Activated T-cell treated with anti-CD3 and anti-CD28 coated beads, Interleukin-2, amount 50 U/mL, for 48 hours (primary cell): ENCODE measurements around the gene PRF1.

Experiments
- DNase-seq, 2 experiments: peaks; one replicate each; pipeline ENCODE4 v3.0.0-alpha.2; 2020

PRF1 gene

DNA sequence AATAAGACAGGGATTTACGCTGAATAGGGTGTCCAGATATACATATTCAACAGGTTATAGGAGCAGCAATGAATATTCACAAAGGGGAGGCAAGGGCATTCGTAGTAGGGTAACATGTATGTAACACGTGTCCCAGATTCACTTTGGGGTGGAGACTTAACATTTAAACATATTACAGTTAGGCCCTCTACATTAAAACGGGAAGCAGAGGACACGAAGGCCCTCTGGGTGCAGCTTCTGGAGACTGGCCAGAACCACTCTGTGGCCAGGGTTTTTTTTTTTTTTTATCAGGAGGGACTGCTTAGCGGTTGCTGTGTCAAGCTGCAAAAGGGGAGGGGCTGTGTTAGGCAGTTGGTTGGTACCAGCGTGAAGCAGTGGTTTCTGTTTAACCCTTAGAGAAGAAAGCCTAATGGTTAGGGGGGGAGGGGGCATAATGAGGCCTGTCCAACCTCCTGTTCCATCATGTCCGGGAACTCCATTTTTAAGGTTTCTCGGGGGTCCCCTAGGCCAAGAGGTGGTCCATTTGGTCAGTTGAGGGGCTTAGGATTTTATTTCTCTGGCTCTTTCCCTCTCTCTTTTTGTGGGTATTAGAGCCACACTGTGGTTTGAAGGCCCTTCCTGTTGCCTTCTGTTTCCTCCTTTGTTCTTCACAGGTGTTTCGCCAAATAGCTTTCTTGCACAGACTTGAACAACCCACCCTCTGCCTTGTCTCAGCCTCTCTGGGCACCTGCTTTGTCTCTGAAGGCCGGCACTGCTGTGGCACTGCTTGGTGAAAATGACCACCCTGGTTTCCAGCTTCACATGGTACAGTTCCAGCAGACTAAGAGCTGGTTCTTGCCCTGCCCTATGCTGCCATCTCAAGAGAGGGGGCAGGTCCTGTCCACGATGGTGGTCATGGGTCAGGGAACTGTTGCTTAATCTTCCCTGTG, 26.4 kb downstream of the PRF1 start:
- DNase-seq = peak in 1 of 2 experiments; percentile 40

DNA sequence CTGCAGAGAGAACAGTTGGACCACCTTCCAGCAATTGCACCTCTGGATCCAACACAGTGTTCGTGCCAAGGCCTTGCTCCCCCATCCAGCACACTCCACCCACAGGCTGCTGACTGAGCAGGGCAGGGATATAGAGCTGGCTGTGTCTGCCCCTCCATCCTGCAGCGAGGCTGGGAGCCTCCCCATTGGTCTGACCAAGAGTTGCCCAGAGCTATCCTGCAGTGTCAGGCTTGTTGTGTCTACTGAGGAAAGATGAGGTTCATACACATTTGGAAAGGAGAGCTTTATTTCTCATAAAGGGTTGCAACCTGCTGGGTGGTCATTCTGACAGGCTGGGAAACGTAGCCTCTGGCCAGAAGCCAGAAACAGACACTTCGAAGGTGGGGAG, 27.1 kb downstream of the PRF1 start:
- peak in 1 of 2 experiments; percentile 27 for DNase-seq

DNA sequence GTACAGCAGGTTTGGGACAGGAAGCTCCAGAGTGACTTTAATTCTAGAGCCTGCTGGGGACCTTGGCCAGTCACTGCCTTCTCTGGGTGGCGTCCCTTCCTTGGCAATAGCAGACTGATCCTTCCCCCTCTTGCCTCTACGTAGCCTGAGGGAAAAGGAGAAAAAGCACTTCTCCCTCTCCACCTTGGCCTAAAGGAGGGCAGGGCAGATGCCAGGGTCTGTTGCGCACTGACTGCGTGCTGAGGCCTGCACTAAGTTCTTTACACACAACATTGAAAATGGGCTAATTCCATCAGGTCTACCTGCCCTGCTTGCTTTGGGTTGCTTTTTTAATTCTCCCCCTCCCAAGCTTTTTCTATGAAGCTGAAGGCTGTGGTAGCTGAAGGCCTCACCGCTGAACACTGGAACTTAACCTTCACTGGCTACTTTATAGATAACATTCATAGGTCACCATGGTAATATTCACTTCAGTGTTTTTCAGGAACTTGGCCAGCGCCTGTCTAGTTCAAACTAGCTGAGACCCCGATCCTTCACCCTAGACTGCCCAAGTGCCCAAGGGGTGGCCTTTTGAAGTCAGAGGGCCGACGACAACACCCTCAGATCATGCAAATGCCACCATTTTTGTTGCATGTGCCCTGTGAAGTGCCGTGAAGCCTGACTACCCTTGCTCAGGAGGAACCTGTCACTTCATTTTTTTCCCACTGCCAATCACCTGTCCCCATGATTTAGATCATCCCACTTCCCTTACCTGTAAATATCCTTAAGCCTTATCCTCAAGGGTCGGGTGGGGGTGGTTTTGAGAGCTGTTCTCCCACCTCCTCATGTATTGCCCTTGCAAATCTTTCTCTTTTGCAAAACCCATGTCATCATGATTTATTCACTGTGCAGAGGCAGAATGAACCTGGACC, 28.7 kb downstream of the PRF1 start:
- no peak for DNase-seq

DNA sequence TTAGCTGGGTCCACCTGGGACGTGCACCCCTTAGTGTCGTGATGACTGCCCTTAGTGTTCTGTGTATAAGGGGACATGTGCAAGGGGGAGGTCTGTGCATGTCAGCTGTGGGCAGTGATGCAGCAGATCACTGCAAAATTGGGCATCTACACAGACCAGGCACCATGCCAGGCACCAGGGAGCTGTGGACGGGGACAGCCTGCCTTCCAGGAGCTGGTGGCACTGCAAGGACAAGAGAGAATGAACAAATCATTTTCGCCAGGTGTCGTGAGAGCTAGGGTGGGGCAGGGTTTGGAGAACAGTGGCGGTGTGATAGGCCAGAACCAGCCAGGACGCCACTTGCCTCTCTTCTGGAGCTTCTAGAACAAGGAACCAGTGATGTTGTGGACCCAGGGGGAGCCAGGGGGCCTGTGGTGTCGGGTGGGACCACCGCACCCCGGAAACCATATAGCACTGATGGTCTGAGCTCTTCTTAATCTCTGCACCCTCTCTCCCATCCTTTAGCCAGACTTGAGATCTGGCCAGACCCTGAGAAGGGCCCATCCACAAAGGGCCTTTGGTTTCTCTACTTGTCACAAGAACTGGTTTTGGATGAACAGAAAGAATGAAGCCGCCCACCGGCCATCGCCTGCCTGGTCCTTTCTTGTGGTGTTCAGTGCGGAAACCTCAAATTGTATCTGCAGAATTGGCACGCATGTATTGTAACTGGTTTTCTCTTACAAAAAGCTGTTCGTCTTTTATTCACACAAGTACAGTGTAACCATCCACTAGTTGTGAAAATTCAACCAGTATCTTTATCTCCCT, 30.7 kb downstream of the PRF1 start:
- no peak for DNase-seq

DNA sequence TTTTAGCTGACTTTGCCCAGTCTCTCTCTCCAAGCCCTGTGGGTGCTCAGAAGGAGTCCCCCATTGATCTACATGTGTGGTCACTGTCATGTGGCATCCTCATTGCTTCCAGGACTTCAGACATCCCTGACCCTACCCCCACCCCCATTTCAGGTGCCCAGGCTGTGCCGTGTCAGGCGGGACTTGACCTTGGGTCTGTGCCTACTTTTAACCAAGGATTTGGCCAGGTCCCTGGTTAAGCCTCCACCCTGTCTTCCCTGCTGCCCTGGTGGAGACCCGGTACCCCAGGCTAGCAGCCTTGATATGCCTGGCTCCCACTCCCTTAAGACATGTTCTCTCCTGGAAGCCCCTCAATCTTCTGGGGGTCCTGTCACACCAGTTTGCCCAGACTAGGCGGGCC, 31.3 kb downstream of the PRF1 start:
- DNase-seq = no peak

DNA sequence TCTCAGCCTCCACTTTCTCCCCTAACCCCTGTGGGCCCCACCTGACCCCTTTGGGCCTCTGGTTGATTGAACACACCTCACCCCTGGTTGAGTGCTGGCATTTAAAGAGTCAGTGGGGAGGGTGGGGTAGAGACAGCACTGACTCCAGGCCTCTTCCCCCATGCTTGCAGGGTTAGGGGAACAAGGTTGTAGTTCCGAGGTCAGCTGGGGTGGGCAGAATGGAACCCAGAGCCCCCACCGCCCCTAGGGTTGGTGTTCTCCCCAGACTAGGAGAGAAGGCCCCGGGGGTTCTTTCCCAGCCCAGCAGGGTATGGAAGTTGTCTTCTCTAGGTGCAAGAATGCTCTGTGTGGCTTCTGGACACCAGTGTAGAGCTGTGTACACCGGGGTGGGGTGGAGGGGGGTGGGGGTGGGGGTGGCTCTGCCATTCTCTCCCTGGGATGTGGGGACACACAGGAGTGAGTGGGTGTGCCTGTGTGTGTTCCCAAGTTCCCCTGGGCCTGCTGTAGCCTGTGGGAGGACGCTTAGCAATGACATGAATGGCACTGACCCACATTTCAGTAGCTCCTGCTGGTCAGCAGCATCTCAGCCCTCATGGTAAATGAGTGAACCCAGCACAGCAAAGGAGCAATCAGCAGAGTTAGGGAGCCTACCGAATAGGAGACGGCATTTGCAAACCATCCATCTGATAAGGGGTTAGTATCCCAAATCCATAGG, 33.6 kb downstream of the PRF1 start:
- no peak for DNase-seq

DNA sequence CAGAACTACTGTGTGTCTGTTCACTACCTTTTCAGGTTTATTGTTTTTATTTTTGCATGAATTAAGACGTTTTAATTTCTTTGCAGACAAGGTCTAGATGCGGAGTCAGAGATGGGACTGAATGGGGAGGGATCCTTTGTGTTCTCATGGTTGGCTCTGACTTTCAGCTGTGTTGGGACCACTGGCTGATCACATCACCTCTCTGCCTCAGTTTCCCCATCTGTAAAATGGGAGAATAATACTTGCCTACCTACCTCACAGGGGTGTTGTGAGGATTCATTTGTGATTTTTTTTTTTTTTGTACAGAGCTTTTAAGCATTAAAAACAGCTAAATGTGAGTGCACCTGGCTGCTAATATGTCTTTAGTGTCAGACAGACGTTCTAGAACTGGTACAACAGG, 34.4 kb downstream of the PRF1 start:
- DNase-seq = no peak

DNA sequence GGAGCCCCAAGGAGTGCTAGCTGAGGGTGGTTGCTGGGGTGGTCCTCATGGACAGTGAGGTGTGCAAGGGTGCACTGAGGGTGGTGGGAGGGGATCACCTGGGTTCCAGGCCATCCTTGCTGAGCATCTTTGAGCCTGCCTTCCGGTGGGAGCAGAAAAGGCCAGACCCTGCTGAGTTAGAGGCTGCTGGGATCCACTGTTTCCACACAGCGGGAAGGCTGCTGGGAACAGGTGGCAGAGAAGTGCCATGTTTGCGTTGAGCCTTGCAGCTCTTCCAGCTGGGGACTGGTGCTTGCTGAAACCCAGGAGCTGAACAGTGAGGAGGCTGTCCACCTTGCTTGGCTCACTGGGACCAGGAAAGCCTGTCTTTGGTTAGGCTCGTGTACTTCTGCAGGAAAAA, 34.9 kb downstream of the PRF1 start:
- no peak for DNase-seq

DNA sequence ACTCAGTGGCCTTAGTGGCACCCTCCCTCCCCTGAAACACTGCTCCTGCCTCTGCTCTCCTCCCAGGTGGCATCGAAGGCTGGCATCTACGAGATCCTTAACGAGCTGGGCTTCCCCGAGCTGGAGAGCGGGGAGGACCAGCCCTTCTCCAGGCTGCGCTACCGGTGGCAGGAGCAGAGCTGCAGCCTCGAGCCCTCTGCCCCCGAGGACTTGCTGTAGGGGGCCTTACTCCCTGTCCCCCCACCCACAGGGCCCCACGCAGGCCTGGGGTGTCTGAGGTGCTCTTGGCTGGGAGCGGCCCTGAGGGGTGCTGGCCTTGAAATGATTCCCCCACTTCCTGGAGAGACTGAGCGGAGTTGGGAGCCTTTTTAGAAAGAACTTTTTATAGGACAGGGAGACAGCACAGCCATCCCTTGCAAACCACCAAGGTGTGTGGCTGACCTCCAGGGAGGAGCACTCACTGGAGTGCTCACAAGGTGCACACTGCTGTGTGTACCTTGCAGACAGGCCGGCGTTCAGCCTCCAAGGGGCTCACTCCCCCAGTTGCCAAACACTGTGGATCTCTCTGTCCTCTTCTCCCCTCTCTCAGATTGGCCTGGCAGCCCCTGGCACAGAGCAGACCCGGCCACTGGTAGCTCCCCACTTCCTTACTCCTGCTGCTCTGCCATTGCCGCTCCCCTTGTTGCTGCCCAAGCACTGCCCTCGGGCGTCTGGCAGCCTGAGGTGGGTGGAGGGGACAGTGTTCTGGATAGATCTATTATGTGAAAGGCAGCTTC, 35.8 kb downstream of the PRF1 start:
- DNase-seq = no peak

DNA sequence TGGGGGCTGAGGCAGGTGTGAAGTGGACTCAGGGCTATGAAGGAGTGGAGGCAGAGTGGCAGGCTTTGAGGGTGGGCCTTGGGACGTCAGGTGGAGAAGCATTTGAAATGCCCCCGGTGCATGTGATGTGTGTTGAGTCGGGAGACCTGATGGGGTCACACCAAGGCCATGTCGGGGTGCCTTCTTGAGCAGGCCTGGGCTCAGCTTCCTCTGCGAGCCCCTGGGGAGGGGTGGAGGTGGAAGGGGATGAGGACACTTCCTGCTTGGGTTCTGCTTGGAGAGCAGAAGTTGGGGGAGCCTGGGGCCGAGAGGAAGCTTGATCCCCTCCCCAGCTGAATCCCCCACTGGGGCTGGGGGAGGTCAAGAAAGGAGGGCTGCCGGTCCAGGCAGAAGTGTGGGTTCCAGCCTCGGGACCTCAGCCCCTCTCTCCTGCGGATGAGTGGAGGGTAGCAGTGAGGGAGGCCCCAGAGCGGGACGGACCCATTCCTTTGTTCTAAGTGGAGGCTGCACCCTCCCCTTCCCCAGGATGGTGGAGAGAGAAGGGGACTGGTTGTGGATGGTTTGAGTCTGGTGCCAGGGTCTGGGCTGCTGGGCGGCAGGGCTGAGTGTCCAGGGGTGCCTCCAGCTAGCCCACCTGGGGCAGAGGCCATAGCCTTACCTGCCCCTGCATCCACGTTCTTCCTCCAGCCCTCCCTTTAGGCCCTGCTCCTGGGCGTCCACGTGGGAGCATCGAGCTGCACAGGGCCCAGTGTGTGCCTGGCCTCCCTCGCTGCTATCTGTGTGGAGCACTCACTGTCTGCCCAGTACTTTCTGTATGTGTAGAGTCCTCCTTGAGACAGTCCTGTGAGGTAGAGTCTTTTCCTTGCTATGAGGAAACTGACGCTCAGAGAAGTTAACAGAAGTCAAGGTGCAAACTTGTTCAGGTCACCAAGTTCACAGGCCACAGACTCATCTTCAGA, 36.7 kb downstream of the PRF1 start:
- DNase-seq = no peak

DNA sequence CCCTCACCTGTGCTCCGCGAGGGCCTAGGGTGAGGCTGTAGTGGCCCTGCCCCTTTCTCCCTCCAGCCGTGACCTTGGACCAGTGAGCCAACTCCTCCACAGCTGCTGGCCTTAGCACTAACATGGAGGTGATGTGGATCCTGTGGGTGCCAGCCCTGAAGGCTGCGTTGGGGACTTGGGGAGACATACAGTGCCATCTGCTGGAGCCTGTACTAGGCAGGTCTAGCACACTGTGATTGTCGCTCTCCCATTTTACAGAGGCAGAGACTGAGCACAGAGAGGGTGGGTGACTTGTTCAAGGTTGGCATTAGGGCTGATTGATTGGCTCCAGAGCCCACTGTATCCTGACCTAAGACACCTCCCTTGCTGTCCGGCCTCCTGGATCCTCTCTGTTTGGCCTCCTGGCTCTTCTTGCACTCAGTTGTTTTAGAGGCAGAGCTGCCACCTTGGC, 37.6 kb downstream of the PRF1 start:
- DNase-seq = no peak

DNA sequence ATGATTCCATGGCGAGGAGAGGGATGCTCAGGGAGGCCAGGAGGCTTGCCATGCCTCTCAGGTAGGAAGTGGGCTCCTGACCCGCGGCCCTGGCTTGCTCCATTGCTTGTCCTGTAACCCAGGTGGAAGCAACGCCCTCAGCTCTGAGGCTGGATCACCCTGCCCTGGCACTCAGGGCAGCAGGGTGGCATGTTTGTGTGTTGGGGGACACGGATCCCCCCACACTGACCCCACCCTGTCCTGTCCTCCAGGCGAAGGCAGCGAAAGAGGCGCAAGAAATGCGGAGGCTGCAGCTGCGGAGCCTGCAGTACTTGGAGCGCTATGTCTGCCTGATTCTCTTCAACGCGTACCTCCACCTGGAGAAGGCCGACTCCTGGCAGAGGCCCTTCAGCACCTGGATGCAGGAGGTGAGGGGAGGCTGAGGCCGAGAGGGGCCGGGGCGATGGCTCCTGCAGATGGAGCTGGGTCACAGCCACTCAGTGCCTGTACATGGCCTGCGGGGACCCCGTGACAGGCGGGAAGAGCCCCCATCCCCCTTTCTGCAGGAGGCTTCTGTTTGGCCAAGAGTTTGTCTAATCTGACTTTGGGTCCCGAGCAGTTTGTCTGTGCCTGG, 38.3 kb downstream of the PRF1 start:
- no peak for DNase-seq

DNA sequence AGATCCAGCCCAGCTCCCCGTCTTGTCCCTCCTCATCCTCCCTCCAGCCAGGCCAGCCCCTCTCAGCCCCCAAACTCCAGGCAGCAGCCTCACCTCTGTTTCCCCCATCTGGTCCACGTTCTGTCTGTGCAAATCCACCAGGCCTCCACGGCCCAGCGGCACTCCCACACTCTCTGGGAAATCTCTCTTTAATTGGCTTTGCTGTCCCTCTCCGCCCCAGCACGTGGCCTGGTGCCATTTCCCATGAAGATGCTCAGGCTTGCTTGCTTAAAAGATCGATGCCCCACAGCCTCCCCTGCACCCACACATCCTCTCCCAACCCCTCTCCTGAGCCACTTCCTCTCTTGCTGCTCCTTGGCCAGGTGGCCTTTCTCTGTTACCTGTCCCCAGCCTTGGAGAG, 39.3 kb downstream of the PRF1 start:
- no peak for DNase-seq

DNA sequence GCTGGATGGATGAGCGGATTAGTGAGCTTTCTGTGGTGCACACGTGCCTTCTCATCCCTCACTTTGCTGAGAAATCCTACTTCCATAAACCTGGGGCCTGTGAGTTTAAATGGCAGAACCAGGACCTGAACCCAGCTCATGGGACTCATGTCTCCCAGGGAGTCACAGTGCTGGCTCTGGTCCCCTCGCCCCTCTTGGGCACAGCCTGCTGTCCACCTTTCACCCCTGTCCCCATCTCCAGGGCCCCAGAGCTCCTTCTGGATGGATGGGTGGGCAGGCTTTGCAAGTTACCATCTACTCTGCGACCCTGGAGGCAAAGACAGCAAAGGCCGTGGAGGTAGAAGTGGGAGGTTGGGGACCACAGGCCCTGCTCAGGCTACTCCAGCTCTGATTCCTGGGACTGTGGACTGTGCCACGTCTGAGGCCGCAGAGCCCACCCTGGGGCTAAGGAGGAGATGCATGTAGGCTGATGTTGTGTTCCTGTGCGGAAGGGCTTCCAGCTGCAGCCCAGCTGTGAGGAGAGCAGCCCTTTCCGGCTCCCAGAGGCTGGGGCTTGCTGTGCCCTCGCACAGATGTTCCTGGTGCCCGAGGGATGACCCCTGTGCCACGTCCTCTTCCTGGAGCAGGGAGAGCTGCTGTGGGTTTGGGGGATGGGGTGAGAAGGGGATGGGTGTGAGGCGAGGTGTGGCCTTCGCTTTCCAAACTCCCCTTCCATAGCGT, 40.3 kb downstream of the PRF1 start:
- DNase-seq = no peak

DNA sequence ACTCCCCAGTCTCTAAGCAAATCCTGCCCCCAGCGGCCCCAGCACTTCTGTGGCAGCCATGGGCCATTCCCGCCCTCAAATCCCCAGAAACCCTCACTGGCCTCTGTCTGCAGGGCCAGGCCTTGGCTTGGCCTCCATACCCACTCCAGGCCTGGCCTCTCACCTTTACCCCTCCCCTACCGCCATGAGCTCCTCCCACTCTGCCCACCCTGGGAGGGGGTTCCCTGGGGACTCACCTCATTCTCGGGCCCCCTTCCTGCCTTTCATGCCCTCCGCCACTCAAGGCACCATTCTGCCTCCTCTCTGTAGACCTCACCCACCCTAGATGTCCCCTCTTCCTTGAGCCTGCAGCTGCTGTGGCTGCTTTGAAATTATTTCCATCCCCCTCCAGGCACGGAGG, 41.0 kb downstream of the PRF1 start:
- no peak for DNase-seq

DNA sequence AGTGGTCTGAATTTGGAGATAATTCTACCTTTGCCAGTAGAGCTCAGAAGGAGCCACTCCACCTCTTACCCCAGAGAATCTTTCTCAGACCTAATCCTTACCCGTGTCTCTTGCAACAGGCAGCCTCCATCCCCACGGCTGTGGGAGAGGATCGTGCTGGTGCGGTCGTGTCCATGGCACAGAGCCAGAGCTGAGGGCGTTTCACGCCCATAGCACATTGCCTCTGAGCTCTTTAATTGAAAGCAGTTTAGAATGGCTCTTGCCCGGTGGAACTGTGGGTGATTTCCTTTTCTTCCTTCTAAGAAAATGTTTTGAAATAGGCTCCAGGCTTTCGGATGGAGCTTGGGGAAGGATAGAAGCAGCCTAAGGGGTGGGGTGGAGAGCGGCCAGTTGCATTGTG, 41.5 kb downstream of the PRF1 start:
- DNase-seq = no peak

DNA sequence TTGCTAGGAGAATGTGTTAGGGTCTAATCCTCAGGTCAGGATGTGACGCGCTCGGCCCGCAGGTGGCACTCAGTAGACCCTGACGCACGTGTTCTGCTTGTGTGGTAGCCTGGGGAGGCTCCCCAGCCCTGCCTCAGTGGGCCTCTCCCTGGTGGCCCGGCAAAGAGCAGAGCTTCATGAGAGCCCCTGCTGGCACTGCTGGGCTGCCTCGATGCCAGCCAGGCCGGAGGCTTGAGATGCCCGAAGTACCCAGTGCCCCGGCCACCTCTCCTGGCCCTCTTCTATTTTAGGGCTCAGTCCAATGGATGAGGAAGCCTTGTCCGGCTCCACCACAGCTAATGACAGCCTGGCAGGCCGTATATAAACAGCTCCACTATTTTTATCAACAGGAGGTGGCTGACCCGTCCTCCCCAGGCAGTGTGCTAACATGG, 42.0 kb downstream of the PRF1 start:
- DNase-seq = no peak

DNA sequence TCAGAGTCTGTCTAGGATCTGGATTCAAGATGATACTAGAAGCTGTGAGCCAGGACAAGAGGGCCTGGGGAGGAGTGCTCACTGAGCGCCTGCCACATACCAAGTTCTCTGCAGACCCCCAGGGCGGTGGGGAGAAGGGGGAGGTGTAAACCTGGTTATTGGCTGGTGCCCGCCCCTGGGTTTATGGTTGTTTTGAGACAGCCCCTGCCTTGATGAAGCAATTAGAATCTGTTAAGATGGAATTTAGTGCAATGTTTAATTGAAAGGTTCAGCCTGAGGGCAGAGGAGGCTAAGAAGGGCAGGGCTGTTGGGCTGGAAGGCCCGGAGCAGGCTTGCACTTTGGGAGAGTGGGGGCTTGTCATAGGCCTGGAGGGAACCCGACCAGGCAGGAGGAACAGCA, 42.7 kb downstream of the PRF1 start:
- DNase-seq = no peak
